UCSD-AML1 (cell line): Measurements from ENCODE around the gene C2CD5.
"Not testable (repeated sequence)": the region's sequence is repeated elsewhere in the genome, so short reads cannot be mapped to it uniquely, and the experiment has no call there.

Experiments
- DNase-seq: peaks from one replicate; lab custom pipeline; 2025; ENCODE audit not compliant: unreplicated experiment; lab: John Stamatoyannopoulos, UW

Gene C2CD5

GRCh38 chr12:22544038-22544979 is at the start of gene C2CD5:
Gene C2CD5 (minus strand): TSS chr12:22544542. CDS start chr12:22544150, 392 bp downstream.
- DNase-seq = peak; percentile 93

DNA sequence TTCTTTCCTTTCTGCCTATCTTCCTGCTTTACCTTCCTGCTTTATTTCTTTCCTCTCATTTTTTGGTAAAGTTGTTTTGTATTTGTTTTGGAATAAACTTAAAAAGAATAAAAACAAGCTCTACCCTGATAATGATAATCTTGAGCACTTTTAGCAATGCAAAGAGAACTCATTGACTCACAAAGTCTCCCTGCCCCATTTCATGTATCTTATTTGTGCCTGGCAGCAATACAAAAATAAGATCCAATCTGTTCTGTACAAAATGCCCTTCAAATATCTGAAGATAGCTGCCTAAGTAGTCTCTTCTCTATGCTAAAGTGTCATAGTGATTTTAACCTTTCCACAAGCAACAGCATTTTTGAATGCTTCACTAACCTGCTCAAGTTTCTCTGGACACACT is 49.5 kb upstream of the C2CD5 start:
- no peak for DNase-seq

DNA sequence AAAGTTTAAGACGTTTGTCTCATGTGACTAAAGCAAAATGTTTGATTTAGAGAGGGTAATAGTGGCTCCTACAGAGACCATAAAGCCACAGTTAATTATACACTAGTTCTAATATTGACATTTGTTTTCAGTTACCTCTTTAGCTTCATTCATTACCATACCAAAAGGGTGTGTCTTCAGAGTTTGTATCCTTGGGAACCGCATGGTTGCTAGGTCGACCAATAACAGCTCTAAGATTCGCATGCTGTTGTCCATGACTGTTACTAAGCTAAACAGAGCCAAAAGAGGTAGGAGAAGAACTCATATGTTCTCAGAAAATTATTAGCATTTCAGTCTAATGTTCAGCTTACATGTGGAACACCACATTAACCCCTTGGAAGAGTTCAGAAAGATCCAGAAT is 44.5 kb upstream of the C2CD5 start:
- no peak for DNase-seq

- no peak for DNase-seq
Observed at GRCh38 chr12:22578328-22578727, 34.0 kb upstream of the C2CD5 start.

DNA sequence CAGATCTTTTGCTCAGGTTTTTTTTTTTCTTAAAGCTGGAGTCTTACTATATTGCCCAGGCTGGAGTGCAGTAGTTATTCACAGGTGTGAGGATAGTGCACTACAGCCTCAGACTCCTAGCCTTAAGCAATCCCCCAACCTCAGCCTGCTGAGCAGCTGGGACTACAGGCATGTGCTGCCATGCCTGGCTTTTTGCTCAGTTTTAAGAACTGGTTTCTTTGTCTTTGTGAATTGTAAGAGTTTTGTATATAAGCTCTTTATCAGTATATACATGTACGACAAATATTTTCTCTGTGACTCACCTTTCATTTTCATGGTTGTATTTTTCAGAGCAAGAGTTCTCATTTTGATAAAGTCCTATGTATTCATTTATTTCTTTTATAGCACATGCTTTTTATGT is 33.3 kb upstream of the C2CD5 start:
- DNase-seq = no peak

DNA sequence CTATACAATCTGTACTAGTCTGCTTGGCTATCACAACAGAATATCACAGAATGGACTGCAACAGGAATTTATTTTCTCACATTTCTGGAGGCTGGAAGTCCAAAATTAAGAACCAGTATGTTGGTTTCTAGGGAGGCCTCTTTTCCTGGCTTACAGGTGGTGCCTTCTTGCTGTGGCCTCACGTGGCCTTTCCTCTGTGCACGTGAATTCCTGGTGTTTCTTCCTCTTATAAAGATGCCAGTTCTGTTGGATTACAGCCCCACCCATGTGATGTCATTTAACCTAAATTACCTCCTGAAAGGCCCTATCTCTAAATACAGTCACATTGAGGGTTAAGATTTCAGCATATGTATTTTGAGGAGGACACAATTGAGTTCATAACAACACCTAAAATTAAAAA is 32.1 kb upstream of the C2CD5 start:
- DNase-seq = no peak

- no peak for DNase-seq
Observed at GRCh38 chr12:22576065-22576464, 31.7 kb upstream of the C2CD5 start.

GRCh38 chr12:22574921-22575320 is 30.6 kb upstream of the C2CD5 start:
- no peak for DNase-seq

DNA sequence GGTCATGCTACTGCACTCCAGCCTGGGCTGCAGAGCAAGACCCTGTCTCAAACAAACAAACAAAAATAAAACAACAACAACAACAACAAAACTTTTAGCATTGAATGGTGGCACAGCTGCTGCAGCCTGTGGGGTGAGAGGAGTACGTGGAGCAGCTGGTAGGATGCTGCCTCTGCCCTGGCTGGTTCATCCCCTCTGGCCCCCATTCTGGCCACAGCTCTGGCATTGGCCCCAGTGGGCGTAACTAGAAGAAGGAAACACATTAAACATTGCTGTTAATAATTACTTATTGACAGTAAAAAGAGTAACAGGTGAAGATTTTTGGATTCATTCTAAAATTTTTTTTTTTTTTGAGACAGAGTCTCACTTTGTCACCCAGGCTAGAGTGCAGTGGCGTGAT is 28.8 kb upstream of the C2CD5 start:
- DNase-seq = no peak

DNA sequence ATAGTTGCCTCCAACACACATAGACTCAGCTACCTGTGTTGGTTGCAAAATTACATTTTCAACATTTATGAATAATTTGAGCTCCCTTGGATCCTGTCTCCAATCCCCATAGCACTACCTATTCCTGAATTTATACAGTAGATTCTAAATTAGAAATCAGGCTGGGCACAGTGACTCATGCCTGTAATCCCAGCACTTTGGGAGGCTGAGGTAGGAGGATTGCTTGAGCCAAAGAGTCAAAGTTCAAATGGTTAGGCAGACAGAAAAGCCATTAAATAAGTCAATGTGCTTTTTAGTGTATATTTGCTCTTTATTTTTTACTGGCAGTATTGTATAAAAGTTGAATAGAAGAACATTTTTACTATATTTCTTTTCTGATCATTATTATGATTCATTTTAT is 24.9 kb upstream of the C2CD5 start:
- no peak for DNase-seq

DNA sequence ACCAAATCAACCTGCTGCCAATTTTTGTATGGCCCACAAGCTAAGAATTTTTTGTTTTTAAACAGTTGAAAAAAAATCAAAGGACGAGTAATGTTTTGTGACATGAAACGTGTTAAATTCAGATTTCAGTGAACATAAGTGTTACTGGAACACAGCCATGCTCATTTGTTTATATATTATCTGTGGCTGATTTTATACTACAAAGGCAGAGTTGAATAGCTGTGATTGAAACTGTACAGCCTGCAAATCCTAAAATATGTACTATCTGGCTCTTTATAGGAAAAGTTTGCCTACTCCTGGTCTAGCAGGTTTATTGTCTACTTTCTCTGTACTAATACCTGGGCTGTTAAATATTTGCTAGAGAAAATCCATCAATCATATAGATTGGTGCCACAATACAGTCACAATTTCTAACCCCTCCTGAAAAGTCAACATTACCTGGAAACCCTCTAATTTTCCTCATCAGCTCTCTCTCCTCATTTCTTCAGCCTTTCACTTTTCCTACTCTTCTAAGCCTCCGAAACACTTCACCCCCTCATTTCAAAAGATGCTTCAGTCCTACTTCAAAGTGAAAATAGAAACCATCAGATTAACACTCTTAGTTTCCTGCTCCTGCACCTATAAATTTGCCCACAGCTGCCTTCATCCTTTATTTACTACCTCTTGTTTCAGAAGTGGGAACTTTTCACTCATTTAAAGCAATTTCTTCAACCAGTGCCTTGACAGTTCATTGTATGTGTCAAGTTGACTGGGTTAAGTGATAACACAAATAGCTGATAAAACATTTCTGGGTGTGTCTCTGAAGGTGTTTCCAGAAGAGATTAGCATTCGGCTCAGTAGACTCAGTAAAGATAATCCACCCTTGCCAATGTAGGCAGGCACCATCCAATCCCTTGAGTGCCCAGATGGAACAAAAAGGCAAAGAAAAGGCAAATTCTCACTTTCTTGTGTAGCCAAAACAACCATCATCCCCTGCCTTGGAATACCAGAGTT is 18.0 kb upstream of the C2CD5 start:
- DNase-seq = no peak

- not testable (repeated sequence) for DNase-seq
Observed at GRCh38 chr12:22554750-22555149, 10.4 kb upstream of the C2CD5 start.

DNA sequence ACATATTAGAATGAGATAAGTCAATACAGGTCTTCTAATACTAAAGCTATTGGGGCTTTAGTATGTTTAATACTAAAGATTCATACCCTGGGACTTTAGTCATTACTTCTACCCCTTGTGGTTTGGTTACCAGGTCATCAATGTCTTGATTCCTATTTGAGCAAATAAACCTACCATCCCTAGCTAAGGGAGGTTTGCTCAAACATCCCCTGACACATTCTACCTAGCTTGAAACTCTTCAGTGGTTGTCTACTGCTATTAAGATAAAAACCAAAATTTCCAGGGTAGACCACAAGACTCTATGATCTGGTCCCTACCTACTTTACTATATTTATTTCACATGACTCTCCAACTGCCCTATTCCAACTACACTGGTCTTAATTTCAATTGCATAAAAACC is 7.3 kb upstream of the C2CD5 start:
- DNase-seq = no peak

GRCh38 chr12:22545255-22545654 is 913 bp upstream of the C2CD5 start:
- DNase-seq = no peak

DNA sequence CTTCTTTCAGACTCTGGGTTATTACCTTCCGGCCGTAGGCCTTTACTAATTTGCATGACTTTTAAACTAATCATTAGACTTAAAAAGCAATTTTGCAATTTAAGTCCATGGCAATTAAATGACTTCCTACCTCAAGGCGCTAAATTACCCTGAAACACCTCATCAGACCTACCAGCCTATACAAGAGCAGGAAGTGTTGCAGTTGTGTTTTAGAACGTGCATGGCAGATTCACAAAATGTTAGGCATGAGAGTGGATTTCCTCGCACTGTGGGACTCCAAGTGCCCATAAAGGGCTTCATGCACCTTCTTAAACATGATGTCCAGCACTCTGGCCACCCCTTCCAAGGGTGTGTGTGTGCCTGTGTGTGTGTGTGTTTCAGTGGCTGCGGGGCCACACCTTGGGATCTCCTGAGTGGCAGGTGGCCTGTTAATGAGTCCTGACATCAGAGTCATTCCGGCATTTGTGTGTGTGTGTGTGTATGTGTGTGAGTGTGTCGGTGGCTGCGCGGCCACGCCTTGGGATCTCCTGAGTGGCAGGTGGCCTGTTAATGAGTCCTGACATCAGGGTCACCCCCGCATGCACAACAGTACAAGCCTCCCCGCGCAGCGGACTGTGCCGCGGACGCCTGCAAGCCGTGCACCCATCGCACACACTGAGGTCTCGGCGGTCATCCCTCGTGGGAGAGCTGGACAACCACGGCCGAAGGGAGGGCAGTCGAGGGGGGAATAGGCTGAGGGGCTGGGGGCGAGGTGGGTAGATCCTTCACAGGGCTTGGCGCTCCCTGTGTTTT is 900 bp downstream of the C2CD5 start:
- peak; percentile 65 for DNase-seq

DNA sequence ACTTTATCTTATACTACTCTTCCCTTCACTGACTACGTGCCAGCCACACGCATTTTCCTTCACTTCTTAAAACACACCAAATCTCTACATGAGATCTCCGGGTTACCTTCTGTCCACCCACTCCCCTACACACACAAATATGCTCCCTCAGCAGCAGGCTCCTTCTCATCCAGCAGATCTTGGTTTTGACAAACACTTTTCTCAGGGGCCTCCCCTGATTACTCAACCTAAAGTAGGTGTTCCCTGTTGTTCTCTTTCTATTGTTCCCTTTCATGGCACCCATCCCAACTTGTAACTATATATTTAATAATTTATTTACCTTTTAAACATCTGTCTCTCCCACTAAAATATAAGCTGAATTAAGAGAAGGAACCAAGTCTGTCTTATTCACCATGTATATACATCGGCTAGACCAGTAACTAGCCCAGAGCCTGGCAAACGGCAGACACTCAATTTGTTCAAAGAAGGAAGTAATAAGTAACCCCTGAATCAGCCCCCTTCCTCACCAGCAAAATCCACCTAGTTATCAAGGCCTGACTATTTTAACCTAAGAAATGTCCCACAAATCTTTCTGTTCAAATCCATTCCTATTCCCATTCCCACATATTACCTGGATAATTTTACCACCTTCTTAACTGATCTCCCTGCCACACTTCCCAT is 2.7 kb downstream of the C2CD5 start:
- no peak for DNase-seq

GRCh38 chr12:22539055-22539454 is 5.3 kb downstream of the C2CD5 start:
- no peak for DNase-seq

DNA sequence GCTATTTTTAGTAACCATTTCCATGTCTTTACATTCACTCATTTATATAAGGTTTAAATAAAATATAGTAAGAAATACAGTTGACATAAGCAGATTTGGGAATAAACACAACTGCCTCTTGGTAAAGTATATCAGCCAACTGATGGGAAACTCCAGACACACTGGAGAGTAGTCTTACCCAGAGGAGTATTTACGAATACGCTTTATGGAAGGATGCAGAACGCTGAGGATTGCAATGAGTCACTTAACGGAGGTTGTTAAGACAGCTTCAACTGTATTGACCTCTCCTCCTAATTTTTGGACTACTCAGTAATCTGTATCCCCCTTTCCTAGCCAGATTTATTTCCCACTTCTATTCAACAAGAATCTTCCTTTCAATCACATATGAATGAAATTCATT is 6.0 kb downstream of the C2CD5 start:
- no peak for DNase-seq

DNA sequence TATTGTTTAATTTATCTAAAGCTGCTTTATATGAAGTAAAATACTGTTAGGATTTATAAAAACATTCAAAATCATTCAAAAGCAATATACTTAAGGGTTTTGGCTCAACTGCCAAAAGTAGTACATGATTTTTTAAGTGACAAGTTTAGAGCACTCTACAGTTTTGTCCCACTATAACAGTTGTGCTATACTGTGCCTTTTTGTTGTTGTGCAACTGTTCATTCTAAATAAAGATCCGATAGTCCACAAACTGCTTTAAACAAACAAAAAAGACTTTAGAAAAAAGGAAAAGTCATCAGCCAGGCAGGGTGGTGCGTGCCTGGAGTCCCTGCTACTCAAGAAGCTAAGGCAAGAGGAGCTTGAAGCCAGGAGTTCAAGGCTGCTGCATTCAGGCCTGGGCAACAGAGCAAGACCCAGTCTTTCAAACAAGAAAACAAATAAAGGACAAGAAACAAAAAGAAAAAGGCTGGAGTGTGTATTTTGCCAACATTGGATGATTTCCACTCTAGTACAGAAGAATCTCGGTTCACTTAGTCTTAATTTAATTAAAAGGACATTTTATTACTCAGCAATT is 7.3 kb downstream of the C2CD5 start:
- no peak for DNase-seq

- DNase-seq = no peak
Observed at GRCh38 chr12:22536346-22536945, 7.9 kb downstream of the C2CD5 start.
